CD14-positive monocyte (primary cell): ENCODE measurements around the gene BOLL. TPM values are rescaled to one million over a fixed set of nuclear protein-coding genes. Genes with fewer than 3 reads are reported as not detected.

Source experiments
- DNase-seq, 3 donors: peaks; one replicate each; pipeline ENCODE4 v3.0.0-alpha.2; 2011 to 2022
- H2AFZ ChIP-seq: 2 replicates; pipeline ENCODE4 v1.6.0; 2012; ENCODE audit warnings: mild to moderate bottlenecking, low read depth, low read length, inconsistent platforms; ENCODE audit not compliant: insufficient read depth, poor library complexity, severe bottlenecking
- H3K27ac ChIP-seq, 2 donors: 1 replicate in 1 of 2; 2 replicates in 1 of 2; pipeline ENCODE4 v1.5.1; 2012 to 2013; ENCODE audit warnings: low read length in 2 of 2, control low read depth in 1 of 2, inconsistent platforms in 1 of 2, low read depth in 1 of 2, mild to moderate bottlenecking in 1 of 2
- H3K27me3 ChIP-seq, 2 donors: one replicate each; pipeline versions ENCODE4 v1.6.0 to v1.6.1; 2011 to 2013; ENCODE audit warnings: low read length in 2 of 2; ENCODE audit not compliant: control insufficient read depth in 2 of 2, insufficient read depth in 2 of 2
- H3K36me3 ChIP-seq, 2 donors: replicated peaks in 1 of 2; 1 replicate in 1 of 2; 2 replicates in 1 of 2; pipeline versions ENCODE4 v1.5.1 to v1.6.1; 2012 to 2013; ENCODE audit warnings: low read length in 2 of 2, control low read depth in 1 of 2, inconsistent platforms in 1 of 2, mild to moderate bottlenecking in 1 of 2; ENCODE audit not compliant: insufficient read depth in 2 of 2, control insufficient read depth in 1 of 2
- H3K4me1 ChIP-seq, 2 donors: 1 replicate in 1 of 2; 2 replicates in 1 of 2; pipeline versions ENCODE4 v1.5.1 to v1.6.1; 2012 to 2013; ENCODE audit warnings: low read length in 2 of 2, control low read depth in 1 of 2, inconsistent platforms in 1 of 2, mild to moderate bottlenecking in 1 of 2, moderate library complexity in 1 of 2; ENCODE audit not compliant: insufficient read depth in 2 of 2, control insufficient read depth in 1 of 2
- H3K4me2 ChIP-seq: replicated peaks from 2 replicates; pipeline ENCODE3; 2012; ENCODE audit warnings: low read length, moderate library complexity, mild to moderate bottlenecking; ENCODE audit not compliant: poor library complexity, severe bottlenecking; ENCODE audit errors: extremely low read depth
- H3K4me3 ChIP-seq, 3 experiments: fragments of 200-600 bp in 1 of 3; sonication (generic) in 1 of 3; replicated peaks in 1 of 3; 1 replicate in 2 of 3; 2 replicates in 1 of 3; pipeline ENCODE4 v1.5.1; 2011 to 2013; ENCODE audit warnings: low read length in 3 of 3, mild to moderate bottlenecking in 3 of 3, control low read depth in 2 of 3, low read depth in 2 of 3, inconsistent platforms in 1 of 3, moderate library complexity in 1 of 3
- H3K79me2 ChIP-seq: 2 replicates; pipeline ENCODE4 v1.6.0; 2012; ENCODE audit warnings: mild to moderate bottlenecking, control low read depth, inconsistent platforms, low read length, moderate library complexity; ENCODE audit not compliant: insufficient read depth
- H3K9ac ChIP-seq: 2 replicates; pipeline ENCODE4 v1.6.0; 2017; ENCODE audit warnings: low read length, mild to moderate bottlenecking; ENCODE audit not compliant: insufficient read depth, poor library complexity, severe bottlenecking
- H3K9me3 ChIP-seq, 2 donors: replicated peaks in 1 of 2; 1 replicate in 1 of 2; 2 replicates in 1 of 2; pipeline versions ENCODE4 v1.5.1 to v1.6.1; 2012 to 2013; ENCODE audit warnings: low read length in 2 of 2, control low read depth in 1 of 2; ENCODE audit not compliant: control insufficient read depth in 1 of 2, insufficient read depth in 1 of 2
- H4K20me1 ChIP-seq: 2 replicates; pipeline ENCODE4 v1.6.0; 2012; ENCODE audit warnings: mild to moderate bottlenecking, low read length, control low read depth, moderate library complexity; ENCODE audit not compliant: insufficient read depth
- H3K27ac Mint-ChIP-seq, 7 donors: one replicate each; pipeline ENCODE4 v1.8.0; 2020; ENCODE audit warnings: mild to moderate bottlenecking in 7 of 7, mixed read lengths in 7 of 7, moderate library complexity in 6 of 7, inconsistent platforms in 2 of 7
- H3K27me3 Mint-ChIP-seq, 3 donors: one replicate each; pipeline ENCODE4 v1.8.0; 2021 to 2022; ENCODE audit warnings: low read depth in 3 of 3, mild to moderate bottlenecking in 3 of 3, mixed read lengths in 3 of 3, moderate library complexity in 3 of 3, inconsistent platforms in 1 of 3
- H3K36me3 Mint-ChIP-seq, 2 donors: one replicate each; pipeline ENCODE4 v1.8.0; 2020; ENCODE audit warnings: mixed read lengths in 2 of 2, inconsistent platforms in 1 of 2, mild to moderate bottlenecking in 1 of 2
- H3K4me1 Mint-ChIP-seq: one replicate; pipeline ENCODE4 v1.8.0; 2020; ENCODE audit warnings: mild to moderate bottlenecking, mixed read lengths
- H3K4me3 Mint-ChIP-seq, 2 donors: one replicate each; pipeline ENCODE4 v1.8.0; 2020; ENCODE audit warnings: mild to moderate bottlenecking in 2 of 2, mixed read lengths in 2 of 2, moderate library complexity in 1 of 2
- H3K9me3 Mint-ChIP-seq, 7 donors: one replicate each; pipeline ENCODE4 v1.8.0; 2020 to 2022; ENCODE audit warnings: mixed read lengths in 7 of 7, mild to moderate bottlenecking in 6 of 7, moderate library complexity in 6 of 7, inconsistent platforms in 2 of 7
- WGBS: methylation state at CpG from one replicate; pipeline ENCODE4 v1.1.5; 2013; ENCODE audit warnings: missing lambda C conversion rate; ENCODE audit not compliant: insufficient coverage; 5-methylcytosine and 5-hydroxymethylcytosine counted together
- intact Hi-C, 2 donors: fragments of 100-400 bp; cut with micrococcal nuclease; formaldehyde crosslinking; loops; one replicate each; pipeline versions ENCODE4 v1.15.0 to v1.15.1; 2023
- polyA plus RNA-seq, 3 donors: library from polyadenylated mRNA; depleted of rRNA in 1 of 3; unstranded in 2 of 3; stranded (reverse) in 1 of 3; fragments of 300-500 nt in 2 of 3; fragments of >200 nt in 1 of 3; fragmentation: Illumina TruSeq in 2 of 3; gene quantifications; 1 replicate in 2 of 3; 2 replicates in 1 of 3; pipeline ENCODE4 v1.2.3, GENCODE V29; 2012 to 2021
- TF ChIP-seq, protein P1 (sequence below): fragments of 200-600 bp; IDR thresholded peaks from one replicate; pipeline ENCODE4 v1.8.0; 2022; ENCODE audit warnings: antibody characterized with exemption, mild to moderate bottlenecking

The BOLL gene
- polyA plus RNA-seq, 3 donors, result not detected

DNA sequence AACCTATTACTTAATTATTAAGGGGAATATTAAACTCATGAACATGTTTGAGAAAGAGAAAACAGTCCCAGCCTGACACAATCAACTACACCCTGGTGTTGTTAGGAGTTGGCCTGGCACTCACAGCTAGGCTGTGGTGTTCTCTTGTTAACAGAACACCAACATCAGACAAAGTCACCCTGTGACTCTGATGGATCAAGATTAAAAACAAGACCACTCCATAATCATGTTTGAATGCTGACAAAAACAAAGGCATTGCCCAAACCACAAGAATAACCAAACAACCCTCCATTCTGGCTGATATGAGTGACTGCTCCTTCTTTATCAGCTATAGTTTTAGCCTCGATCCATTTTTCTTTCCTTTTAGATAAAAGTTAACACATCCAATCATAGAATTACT is 3.0 kb downstream of the BOLL start:
- H3K4me3 Mint-ChIP-seq, result peak overlapping the region in 1 of 2 donors; percentile 17
- H3K36me3 Mint-ChIP-seq, result no peaks in the 10 kb centered on the region
- no peak overlapping the region for H3K4me2 ChIP-seq
- no peaks in the 10 kb centered on the region for H3K36me3 ChIP-seq
- peaks cover 13% of the 10 kb centered on the region for H3K4me1 Mint-ChIP-seq
- TF ChIP-seq, protein P1, sequence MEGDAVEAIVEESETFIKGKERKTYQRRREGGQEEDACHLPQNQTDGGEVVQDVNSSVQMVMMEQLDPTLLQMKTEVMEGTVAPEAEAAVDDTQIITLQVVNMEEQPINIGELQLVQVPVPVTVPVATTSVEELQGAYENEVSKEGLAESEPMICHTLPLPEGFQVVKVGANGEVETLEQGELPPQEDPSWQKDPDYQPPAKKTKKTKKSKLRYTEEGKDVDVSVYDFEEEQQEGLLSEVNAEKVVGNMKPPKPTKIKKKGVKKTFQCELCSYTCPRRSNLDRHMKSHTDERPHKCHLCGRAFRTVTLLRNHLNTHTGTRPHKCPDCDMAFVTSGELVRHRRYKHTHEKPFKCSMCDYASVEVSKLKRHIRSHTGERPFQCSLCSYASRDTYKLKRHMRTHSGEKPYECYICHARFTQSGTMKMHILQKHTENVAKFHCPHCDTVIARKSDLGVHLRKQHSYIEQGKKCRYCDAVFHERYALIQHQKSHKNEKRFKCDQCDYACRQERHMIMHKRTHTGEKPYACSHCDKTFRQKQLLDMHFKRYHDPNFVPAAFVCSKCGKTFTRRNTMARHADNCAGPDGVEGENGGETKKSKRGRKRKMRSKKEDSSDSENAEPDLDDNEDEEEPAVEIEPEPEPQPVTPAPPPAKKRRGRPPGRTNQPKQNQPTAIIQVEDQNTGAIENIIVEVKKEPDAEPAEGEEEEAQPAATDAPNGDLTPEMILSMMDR, result no peak
- H3K79me2 ChIP-seq, result no peaks in the 10 kb centered on the region
- H3K27me3 ChIP-seq, result peaks cover 5 to 17% of the 10 kb centered on the region in 2 donors
- peaks cover 12 to 18% (median 15%) of the 10 kb centered on the region in 3 donors for H3K27me3 Mint-ChIP-seq
- peak overlapping the region; percentile 6 for H2AFZ ChIP-seq
- WGBS, result 0% methylated on average over 1 of the region's 1 CpG
- H3K4me3 ChIP-seq, result no peak overlapping the region
- intact Hi-C loops, result loop anchor here in 1 of 2 donors (10.0 kb wide), 1 partner anchor 77 kb away; the partner anchor contains the start of gene MARS2
- no peaks in the 10 kb centered on the region for H4K20me1 ChIP-seq
- H3K27ac ChIP-seq, result no peak overlapping the region
- no peak overlapping the region for H3K9ac ChIP-seq
- DNase-seq, result no peak
- H3K9me3 Mint-ChIP-seq, result peaks cover 4 to 15% (median 8%) of the 10 kb centered on the region in 7 donors
- H3K27ac Mint-ChIP-seq, result no peak overlapping the region
- H3K4me1 ChIP-seq, result peaks cover 7 to 12% of the 10 kb centered on the region in 2 donors
- peaks cover 0 to 12% of the 10 kb centered on the region in 2 donors for H3K9me3 ChIP-seq

DNA sequence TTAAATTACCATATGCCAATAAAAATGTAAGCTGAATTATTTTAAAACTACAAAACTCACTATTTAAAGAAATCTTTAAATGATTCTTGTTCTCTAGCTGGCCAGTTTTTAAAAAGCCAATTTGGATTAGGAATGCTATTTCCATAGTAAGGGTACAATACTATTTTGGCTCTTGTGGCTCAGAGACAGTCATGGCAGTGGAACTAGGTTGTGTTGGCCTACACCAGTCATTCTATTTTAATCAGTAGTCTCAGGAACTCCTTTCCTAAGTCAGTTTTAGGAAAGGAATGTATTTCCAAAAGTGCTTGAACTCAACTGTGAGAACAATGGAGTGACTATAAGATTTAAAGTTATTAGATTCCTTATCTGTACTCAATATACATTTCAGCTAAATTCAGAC is 5.9 kb downstream of the BOLL start:
- H3K27ac Mint-ChIP-seq, result no peak overlapping the region
- no peaks in the 10 kb centered on the region for H3K79me2 ChIP-seq
- H3K4me1 Mint-ChIP-seq, result peaks cover 6% of the 10 kb centered on the region
- H3K36me3 Mint-ChIP-seq, result no peaks in the 10 kb centered on the region
- H3K4me3 ChIP-seq, result no peak overlapping the region
- H3K9ac ChIP-seq, result no peak overlapping the region
- no peaks in the 10 kb centered on the region for H3K36me3 ChIP-seq
- H3K27ac ChIP-seq, result no peak overlapping the region
- H4K20me1 ChIP-seq, result no peaks in the 10 kb centered on the region
- H3K9me3 Mint-ChIP-seq, result no peaks in the 10 kb centered on the region
- H2AFZ ChIP-seq, result no peak overlapping the region
- H3K4me2 ChIP-seq, result no peak overlapping the region
- intact Hi-C loops, result no loop called here
- H3K4me3 Mint-ChIP-seq, result no peak overlapping the region
- no peaks in the 10 kb centered on the region for H3K9me3 ChIP-seq
- DNase-seq, result no peak
- peaks cover 0 to 2% (median 0%) of the 10 kb centered on the region in 3 donors for H3K27me3 Mint-ChIP-seq
- H3K27me3 ChIP-seq, result no peaks in the 10 kb centered on the region
- TF ChIP-seq, protein P1, result no peak
- no peaks in the 10 kb centered on the region for H3K4me1 ChIP-seq
